UCSD-AML1 (cell line): ENCODE results near the gene EYA4.
"Not testable (repeated sequence)": the region's sequence is repeated elsewhere in the genome, so short reads cannot be mapped to it uniquely, and the experiment has no call there.

Experiments used
- DNase-seq: peaks from one replicate; lab custom pipeline; 2025; ENCODE audit not compliant: unreplicated experiment; lab: John Stamatoyannopoulos, UW

Gene EYA4

DNA sequence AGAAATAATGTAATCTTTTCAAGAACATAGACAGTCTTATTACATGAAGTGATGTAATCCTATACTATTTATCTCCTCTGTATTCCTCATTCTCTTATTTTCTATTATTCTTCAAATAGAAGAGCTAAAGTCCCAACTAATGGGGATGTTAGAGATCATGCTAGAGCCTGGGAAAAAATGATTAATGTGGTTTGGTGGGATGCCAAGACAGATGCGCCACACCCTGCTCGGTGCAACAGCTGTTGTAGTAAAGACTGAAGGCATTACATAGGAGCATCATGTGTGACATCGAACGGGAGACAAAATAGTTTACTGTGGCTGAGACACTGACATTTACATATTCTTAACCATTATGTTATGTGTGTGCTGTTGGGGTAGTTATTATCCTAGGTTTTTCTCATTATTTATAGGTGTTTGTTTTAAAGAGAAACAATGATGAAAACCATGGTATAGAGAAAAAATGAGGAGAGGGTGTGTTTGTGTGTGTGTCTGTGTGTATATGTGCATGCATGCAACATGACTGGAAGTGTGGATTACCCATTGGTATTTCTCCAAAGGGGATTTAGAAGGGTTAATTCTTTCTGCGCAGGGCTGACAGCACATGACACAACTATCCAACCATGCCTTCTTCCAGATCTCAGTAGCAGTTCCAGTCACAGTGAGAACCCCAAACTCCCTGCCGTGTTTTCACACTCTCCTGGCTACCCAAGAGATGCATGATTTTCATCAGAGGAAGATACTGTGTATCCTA is 155.3 kb downstream of the EYA4 start:
- DNase-seq, result no peak

DNA sequence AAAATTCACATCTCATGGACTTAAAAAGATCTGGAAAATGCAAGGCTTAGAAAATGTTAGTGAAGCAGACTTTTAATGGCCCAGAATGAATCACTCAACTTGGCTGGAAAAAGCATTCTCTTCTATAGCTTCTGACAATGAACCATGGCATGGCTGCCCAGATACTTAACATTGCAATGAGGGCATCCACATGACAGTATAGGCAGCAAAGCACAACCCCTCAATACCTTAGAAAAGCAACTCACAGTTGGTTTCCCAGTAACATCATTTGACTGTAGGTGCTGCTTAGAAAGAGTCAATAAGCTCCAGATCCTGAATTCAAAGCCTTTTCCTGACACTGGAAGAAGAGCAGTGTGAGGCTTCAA is 155.8 kb downstream of the EYA4 start:
- DNase-seq, result no peak

DNA sequence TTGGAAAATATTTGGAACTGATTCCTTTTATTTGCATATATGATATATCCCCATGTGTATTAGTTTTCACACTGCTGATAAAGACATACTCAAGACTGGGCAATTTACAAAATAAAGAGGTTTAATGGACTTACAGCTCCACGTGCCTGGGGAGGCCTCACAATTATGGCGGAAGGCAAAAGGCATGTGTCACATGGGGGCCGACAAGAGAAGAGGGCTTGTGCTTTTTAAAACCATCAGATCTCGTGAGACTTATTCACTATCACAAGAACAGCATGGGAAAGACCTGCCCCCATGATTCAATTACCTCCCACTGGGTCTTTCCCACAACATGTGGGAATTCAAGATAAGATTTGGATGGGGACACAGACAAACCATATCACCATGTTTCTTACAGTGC is 156.4 kb downstream of the EYA4 start:
- not testable (repeated sequence) for DNase-seq

DNA sequence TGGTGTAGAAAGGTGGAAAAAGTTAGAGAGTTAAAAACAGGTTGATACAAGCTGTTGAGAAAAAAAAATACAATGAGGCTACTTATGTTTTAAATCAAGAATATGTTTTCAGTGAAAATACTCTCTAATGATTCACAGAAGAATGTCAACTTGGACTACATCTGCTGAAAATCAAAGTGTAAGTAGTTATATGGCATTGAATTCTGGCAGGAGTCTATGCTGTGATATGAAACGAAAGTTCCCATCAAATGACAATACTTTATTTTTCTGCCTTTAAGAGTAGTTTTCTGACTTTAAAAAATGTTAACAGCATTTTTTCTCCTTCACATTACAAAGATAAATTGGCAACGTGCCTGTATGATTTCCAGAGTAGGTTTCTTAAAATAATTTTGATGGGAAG is 158.3 kb downstream of the EYA4 start:
- DNase-seq, result no peak

DNA sequence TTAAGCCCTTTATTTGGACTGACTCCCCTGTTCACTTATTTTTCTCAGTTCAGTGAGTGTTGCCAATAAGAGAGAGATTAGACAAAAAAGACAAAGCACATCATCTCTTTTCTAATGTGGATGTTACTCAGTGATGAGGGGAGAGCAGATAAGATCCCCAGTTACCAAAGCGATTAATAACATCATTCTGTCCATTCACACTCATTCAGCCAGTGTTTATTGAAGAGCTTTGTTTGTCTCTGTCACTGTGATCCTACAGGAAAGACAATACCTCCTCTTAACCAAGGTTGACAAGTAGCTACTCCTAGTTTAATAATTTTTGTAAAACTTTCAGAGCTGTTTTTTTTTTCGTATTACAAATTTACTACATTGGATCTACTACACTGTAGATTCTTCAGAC is 163.0 kb downstream of the EYA4 start:
- no peak for DNase-seq

DNA sequence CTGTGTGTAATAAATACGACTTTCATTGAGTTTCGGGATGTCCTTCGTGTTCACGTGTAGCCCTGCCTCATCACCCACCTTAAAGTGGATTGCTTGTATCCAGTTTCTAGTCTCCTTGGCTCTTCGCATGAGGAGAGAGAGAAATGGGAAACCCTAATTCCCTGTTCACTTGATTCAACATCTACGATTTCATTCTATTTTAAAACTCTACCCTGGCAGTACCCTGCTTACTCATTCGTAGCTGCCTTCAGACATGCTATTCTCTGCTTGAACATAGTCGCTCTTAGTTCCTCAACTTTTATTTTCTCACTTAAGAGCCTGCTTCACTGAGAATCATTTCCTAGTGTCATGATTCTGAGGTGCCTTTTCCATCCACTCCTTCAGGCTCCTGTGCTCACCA is 163.6 kb downstream of the EYA4 start:
- no peak for DNase-seq

DNA sequence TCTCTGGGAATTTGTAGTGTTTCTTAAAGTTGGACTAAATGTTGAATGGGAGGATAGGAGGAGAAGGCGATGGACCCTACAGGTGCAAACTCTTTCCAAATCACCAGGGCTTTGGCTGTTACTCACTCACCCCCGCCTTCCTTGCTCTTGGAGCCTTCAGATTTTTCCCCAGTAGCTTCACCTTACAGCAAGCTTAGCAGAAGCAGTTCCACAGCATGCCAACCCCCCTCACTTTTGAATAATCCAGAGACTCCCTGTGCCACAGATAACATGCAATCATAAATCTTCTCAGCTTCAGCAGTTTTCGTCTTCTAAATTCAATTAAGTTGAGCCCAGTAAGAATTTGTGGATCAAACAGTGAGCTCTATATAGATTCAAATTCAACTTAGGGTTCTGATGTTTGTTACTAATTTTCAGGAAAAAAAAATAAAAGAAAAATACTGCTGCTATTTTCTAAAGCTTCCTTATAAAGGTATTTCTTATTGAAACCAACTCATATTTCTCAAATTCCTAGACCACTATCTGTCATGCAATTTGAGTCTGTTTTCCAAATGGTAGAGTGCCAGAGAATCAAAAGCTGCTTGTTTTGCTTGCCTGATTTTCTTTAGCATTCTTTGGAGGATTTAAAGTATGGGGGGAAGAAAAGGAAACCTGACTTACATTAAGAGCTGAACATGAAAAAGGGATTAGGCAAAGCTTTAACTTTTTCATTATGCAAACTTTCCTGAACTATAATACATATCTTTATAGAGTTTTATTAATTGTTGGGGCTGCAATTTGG is 166.4 kb downstream of the EYA4 start:
- DNase-seq, result no peak

DNA sequence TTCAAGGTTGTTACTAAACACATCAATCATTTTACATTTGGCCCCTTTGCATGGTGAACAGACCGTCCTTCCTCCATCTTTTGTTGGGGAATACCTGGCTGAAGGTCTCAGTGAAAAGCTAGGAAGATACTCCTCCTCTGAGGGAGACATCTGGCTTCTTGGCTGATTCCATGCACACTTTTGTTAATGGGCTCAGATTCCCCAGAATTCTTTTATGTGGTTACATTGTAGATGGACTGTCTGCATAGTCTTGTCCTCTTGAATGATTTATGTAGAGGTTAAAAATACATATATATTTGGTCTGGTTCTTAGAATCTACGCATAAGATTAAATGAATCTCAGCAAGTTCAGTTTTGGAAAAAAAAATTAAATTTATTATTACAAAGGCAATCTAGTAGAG is 167.0 kb downstream of the EYA4 start:
- DNase-seq, result no peak

DNA sequence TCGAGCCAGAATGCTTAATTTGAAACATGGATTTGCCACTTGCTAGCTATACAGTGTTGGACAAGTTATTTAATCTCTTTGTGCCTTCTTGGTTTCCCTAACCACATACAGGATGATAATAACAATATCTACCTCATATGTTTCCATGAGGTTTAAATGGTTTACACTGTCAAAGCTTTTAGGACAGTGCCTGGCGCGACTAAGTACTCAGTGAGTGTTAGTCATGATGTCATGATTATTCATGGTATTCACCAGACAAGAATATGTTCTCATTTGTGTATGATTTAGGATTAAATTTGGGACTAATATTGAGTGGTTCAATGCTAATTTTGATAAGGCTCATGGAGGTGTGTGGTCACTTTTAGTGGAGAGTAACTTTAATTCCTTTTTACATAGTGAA is 167.4 kb downstream of the EYA4 start:
- no peak for DNase-seq

DNA sequence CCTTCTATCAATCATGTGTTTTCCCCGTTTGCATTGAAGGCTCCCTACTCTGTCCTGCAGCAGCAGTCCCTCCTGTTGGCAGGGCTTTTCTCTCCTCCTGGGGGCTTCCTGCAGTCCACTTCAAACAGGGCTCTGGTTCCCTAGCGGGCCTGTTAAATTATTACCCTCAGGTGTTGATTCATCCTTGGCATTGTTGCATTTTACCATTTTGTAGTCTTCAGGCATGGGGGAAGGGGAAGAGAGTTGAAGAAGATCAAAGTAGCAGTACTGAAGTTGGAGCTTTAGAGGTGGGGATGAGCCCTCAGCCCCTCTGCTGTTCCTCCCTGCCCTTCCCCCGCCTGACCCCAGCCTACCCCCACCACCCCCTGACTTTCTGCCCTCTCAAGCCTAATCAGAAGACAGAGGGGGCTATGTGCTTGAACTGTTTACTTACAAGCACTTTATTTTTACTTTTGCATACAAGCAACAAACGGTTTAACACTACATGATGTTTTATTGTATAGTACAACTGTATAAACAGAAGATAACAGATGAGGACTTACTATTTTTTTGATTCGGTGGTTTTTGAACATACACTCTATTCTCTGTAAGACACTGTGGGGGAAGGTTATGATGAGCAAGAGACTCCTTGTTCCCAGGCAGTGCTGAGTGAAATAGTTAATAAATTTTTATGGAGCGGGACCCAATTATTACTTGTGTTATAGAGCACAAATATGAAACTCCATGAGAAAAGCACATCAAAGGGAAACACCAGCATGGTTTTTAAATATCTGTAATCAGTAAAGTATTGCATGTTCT is 169.7 kb downstream of the EYA4 start:
- no peak for DNase-seq

DNA sequence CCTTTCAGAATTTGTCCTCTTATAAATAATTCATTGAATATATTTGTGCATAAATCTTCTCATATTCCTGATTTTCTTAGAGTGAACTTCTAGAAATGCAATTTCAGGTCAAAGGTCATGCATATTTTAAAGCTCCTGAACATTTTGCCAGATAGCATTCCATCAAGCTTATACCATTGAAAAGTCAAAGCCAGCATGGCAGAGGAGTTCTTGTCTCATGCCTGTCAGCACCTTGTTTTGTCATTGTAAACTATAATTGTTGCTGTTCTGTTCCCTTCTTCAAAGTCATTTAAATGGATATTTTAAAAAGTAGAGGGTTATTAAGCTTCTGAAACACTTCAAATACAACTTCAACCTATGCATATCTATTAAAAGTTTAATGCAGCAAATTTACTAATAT is 170.6 kb downstream of the EYA4 start:
- DNase-seq, result no peak

DNA sequence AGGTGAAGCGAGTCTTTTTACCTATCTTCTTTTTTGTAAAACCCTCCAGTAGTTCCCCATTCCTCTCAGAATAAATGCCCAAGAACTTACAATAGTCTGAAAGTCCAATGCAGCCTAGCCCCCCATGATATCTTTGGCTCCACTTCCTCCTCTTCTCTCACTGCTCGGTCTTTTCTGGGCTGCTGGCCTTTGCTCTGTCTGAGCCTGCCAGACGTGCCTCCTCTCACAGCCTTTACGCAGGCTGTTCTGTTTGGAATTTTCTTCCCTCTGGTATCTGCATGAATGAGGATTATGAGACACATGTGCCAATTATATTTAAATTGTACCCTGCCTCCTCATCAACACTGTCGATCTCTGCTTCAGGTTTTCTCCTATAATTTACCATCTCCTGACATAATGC is 174.1 kb downstream of the EYA4 start:
- no peak for DNase-seq

DNA sequence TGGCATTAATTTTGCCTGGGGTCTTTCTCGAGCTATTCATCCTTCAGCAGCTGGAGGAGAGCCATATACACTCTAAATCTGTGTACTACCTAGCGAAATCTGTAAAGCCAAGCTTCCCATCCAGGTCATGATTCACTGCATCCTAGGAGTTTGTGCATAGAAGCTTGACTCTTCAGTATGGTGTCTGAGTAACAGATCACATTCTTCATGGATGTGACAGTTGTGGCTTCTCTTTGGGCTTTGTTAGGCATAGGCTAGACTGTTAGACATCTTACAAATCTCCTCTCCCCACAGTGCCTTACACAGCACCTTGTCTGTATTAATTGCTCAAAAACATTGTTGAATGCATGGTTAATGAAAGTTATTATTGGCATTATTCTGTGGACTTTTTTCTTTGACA is 177.0 kb downstream of the EYA4 start:
- DNase-seq, result no peak

DNA sequence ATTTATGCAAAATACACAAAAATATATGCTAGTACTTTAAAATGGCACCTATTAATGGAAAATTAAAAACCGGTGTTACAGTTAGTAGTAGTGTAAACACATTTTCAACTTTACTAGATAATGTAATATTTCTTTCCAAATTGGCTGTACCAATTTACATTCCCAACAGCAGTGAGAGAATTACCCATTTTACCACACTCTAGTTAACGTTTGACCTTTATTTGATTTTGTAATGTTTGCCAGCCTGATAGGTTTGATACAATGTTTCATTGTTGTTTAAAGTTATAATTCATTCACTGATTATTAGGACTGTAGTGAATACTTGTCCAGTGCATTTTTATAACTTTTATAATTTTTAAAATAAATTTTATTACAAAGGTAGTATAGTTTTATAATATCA is 182.1 kb downstream of the EYA4 start:
- no peak for DNase-seq

DNA sequence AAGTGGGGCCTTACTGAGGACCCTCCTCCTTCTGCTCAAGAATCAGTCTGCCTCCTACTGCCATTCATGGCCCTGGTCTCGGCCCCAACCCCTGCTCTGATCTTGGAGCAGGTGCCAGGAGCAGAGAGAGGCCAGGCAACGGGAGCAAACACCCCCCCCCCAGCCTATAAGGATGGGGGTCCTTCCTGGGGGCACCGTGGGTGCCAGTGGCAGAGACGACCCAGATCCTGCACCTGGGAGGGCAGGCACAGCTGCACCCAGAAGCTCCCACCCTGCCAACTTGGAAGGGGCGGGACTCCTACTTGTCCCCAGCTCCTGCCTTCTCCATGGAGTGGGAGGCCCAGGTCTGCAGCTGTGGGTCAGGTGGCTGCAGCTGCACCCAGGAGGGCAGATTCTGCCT is 183.2 kb downstream of the EYA4 start:
- no peak for DNase-seq

DNA sequence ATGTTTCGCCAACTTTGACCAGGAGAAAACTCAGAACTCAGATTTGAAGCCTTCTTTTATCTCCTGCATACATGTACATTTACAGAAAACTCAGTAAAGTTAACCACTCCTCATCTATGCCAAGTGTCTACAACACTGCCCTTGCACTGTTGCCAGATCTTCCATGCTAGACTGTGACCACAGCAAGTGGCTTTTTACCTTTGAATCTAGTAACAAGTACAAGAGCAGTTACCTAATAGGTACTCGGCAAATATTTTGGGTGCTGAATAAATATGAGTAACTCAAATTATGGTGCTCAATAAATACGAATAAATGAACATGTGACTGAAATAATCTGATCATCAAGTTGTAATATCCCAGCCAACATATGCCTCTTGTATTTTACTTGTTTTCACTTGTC is 184.9 kb downstream of the EYA4 start:
- no peak for DNase-seq

DNA sequence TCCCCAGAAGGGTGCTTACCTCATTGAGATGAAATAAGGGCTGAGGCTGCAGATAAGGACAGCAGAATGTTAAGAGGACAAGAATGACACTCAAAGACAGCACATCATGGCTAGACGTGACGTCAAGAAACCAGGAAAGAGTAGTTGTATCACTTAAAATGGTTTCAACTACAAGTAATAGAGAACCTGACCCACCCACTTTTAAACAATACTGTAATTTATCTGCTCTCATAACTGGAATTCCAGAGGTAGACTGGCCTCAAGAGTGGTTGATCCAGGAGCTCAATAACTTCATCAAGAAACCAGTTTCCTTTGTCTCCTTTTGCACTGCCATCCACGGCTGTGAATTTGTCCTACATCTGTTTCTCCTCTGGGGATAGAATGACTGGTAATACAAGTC is 187.1 kb downstream of the EYA4 start:
- DNase-seq, result no peak

DNA sequence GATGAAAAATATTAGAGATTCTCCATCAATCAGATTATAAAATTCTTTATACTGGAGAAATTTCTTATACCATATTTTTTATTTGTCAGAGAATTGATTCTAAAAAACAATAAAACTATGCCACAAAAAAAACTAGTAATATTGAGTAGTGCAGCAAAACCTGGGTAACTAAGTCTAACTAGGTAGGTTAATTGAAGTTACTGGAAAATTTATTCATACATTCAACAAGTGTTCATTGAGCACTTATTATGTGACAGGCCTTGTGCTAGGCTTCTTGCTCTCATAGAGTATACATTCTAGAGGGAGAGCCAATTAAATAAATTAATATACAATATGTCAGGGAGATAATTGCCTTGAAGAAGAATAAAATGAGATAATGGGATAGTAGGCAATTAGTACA is 189.4 kb downstream of the EYA4 start:
- no peak for DNase-seq

DNA sequence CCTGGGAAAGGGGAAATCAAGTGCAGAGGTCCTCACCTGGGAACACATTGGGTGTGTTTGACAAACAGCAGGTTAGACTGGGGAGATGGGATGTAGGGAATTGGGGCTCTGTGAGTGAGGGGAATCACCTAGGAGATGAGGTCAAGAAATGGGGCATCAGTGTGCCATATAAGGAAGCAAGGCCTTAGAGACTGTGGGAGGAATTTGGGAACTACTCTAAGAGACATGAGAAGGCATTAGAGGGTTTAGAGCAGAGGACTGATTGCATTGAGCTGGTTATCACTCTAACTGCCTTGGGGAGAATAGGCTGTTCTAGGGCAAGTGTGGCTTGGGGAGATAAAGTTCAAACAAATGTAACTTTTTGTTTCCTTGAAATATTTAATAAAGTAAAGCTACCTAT is 189.9 kb downstream of the EYA4 start:
- DNase-seq, result no peak

DNA sequence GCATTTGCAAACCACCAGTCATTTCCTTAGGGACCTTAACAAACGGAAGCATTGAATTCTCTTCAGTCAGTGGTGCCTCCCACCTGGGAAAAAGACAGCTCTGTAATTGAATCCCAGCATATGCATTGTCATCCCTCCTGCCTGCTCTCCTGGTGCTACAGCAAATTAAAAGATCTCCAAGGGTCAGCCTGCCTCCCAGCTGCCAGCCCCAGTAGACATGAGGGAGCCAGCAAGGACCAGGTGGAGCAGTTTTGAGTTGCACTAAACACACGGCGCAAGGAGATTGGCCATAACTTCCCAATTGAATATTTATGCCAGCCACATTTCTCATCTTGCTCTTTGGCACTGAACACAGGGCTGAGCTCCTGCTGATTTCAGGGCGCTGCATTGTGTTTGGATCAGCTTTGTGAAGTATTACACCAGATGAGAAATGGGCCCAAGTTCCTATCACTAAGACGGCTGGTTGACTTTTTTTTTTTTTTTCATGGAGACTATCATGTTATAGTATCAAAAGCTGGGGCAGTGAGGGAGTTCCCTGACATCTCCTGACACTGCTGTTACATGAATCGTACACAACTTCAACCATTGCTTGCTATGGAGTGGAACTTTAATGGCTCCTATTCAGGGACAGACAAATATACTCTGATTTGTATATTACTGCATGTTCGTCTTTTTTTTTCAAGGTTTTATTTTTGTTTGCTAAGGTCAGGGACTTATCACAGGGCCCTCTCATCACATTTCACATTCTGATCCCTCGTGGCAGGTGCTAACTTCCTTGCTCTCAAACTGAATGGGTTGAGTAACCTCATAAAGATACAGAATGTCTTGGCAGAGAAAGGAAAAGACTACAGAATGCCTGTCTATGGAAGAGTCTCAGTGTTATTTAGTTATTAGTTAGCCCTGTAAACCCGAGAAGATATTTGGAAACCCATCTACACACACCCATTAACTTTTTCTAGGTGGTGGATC is 191.1 kb downstream of the EYA4 start:
- no peak for DNase-seq
